Measurements from ENCODE around the gene SORCS2. TPM values are rescaled to one million over a fixed set of nuclear protein-coding genes. Genes with fewer than 3 reads are reported as not detected.

Gene SORCS2
- total and polyA plus RNA-seq, 2 experiments from 2014 or later, result 0.92 to 6.9 TPM

- no peak for DNase-seq (ENCODE audit: low read depth in 1 of 2, low spot score in 1 of 2)
- Histone ChIP-seq H3K4me3 (no peak overlapping the region), H3K27me3 (no peaks in the 10 kb centered on the region), H3K36me3 (no peaks in the 10 kb centered on the region), H3K27ac (no peak overlapping the region), H3K9me3 (ENCODE audit: low read depth) (no peaks in the 10 kb centered on the region), H3K4me1 (ENCODE audit: low read depth) (no peaks in the 10 kb centered on the region)
- TF ChIP-seq CTCF (IDR thresholded peaks at IDR 0.05; ENCODE audit: low read depth, low read length), result peak; percentile 26
Measured at GRCh38 chr4:7151668-7152227, 40.6 kb upstream of the SORCS2 start.

- DNase-seq (ENCODE audit: low read depth in 1 of 2, low spot score in 1 of 2), result no peak
- Histone ChIP-seq H3K27ac (no peak overlapping the region), H3K36me3 (no peaks in the 10 kb centered on the region)
Measured at GRCh38 chr4:7153711-7154110, 38.6 kb upstream of the SORCS2 start.

GRCh38 chr4:7154351-7154981 lies 37.9 kb upstream of the SORCS2 start:
- TF ChIP-seq CTCF (IDR thresholded peaks at IDR 0.05; ENCODE audit: low read depth, low read length), result no peak
- H3K27ac ChIP-seq, result no peak overlapping the region
- H3K9me3 ChIP-seq (ENCODE audit: low read depth), result no peaks in the 10 kb centered on the region
- DNase-seq (ENCODE audit: low read depth in 1 of 2, low spot score in 1 of 2), result no peak
- no peak overlapping the region for H3K4me3 ChIP-seq
- H3K36me3 ChIP-seq, result no peaks in the 10 kb centered on the region
- no peaks in the 10 kb centered on the region for H3K27me3 ChIP-seq
- no peaks in the 10 kb centered on the region for H3K4me1 ChIP-seq (ENCODE audit: low read depth)

More at GRCh38 chr4:7153711-7154110, 38.6 kb upstream of the SORCS2 start:
- Histone ChIP-seq H3K9me3 (ENCODE audit: low read depth) (no peaks in the 10 kb centered on the region), H3K4me1 (ENCODE audit: low read depth) (no peaks in the 10 kb centered on the region), H3K4me3 (no peak overlapping the region), H3K27me3 (no peaks in the 10 kb centered on the region)
- TF ChIP-seq CTCF (IDR thresholded peaks at IDR 0.05; ENCODE audit: low read depth, low read length), result no peak

DNA sequence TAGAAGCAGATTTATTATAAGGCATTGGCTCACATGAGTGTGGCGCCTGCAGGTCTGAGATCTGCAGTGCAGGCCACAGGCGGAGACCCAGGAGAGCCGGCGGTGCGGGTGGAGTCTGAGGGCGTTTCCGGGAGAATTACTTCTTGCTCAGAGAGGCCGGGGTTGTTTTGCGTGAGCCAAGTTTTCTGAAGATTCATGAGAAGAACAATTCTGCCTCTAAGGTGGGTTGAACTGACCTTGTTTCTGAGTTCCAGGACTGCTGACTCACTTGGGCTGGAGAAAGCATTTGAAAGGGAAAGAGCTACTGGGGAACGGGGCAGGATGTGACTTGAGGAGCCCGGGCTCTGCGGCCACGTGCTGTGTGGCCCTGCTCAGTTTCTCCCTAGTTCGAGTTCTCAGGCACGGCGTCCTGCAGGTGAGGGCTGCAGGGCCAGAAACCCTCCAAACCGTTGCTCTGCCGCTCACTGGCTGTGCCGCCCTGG lies 36.7 kb upstream of the SORCS2 start:
- Histone ChIP-seq H3K4me1 (ENCODE audit: low read depth) (no peaks in the 10 kb centered on the region), H3K36me3 (no peaks in the 10 kb centered on the region), H3K27me3 (no peaks in the 10 kb centered on the region), H3K9me3 (ENCODE audit: low read depth) (no peaks in the 10 kb centered on the region), H3K27ac (no peak overlapping the region), H3K4me3 (no peak overlapping the region)
- TF ChIP-seq CTCF (IDR thresholded peaks at IDR 0.05; ENCODE audit: low read depth, low read length), result no peak
- DNase-seq (ENCODE audit: low read depth in 1 of 2, low spot score in 1 of 2), result peak in 1 of 2 donors; percentile 16

DNA sequence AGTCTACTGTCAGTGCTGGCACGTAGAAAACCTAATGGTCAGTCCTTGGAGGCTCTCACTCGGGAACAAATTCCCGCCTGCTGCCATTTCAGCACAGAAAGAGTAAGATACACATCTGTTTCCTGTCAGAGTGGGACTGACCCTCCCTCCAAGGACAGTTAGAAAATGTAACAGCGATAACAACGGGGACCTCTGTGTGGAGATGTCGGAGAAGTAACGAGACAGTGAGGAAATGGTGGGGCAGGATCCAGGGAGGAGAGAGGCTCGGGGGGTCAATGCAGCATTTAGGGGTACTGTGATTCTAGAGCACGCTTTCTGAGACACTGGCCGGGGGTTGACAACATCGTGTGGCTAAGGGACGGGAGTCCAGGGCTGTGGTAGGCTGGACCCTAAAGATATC lies 36.0 kb upstream of the SORCS2 start:
- Histone ChIP-seq H3K4me1 (ENCODE audit: low read depth) (no peaks in the 10 kb centered on the region), H3K9me3 (ENCODE audit: low read depth) (no peaks in the 10 kb centered on the region), H3K27ac (no peak overlapping the region), H3K36me3 (no peaks in the 10 kb centered on the region), H3K27me3 (no peaks in the 10 kb centered on the region), H3K4me3 (no peak overlapping the region)
- DNase-seq (ENCODE audit: low read depth in 1 of 2, low spot score in 1 of 2), result no peak
- TF ChIP-seq CTCF (IDR thresholded peaks at IDR 0.05; ENCODE audit: low read depth, low read length), result no peak

Data from cardiac muscle cell (in vitro differentiated cells and primary cell).